T47D (cell line): Measurements from ENCODE around the gene P2RX7.
A peak's percentile ranks its signal among the peaks of the same experiment; 100 is the strongest.

Source experiments
- DNase-seq, 2 experiments: peaks; one replicate each; pipeline versions ENCODE4 v3.0.0 to v3.0.0-alpha.2; 2011 to 2012; ENCODE audit warnings: low read depth in 1 of 2, low spot score in 1 of 2
- JUND ChIP-seq: IDR thresholded peaks from 2 replicates; pipeline ENCODE4 v1.6.1; 2012; ENCODE audit warnings: low read depth
- in situ Hi-C: cut with HindIII; loops from 2 replicates; pipeline ENCODE4 v1.10.0; 2016; ENCODE audit warnings: low sequenced_read_pairs, low pct_unique_long_range_greater_than_20kb

P2RX7 gene

DNA sequence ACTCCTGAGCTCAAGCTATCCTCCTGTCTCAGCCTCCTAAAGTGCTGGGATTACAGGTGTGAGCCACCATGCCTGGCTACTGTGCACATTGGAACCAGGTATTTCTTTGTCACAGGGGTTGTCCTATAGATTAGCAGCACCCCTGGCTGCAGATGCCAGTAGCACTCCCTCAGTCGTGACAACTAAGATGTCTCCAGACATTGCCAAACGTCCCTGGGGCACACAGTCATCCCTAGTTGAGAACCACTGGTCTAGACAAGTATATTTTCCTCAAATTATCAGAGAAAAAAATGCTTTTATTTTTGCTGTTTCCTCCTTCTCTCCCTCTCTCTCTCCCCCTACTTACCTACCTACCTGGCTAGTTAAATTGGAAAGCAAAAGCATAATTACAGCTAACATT lies 17.9 kb upstream of the P2RX7 start:
- DNase-seq, result no peak
- in situ Hi-C loops, result no loop called here
- no peak for TF ChIP-seq JUND

GRCh38 chr12:121115530-121115929 lies 17.1 kb upstream of the P2RX7 start:
- in situ Hi-C loops, result no loop called here
- DNase-seq, result no peak
- TF ChIP-seq JUND, result no peak

DNA sequence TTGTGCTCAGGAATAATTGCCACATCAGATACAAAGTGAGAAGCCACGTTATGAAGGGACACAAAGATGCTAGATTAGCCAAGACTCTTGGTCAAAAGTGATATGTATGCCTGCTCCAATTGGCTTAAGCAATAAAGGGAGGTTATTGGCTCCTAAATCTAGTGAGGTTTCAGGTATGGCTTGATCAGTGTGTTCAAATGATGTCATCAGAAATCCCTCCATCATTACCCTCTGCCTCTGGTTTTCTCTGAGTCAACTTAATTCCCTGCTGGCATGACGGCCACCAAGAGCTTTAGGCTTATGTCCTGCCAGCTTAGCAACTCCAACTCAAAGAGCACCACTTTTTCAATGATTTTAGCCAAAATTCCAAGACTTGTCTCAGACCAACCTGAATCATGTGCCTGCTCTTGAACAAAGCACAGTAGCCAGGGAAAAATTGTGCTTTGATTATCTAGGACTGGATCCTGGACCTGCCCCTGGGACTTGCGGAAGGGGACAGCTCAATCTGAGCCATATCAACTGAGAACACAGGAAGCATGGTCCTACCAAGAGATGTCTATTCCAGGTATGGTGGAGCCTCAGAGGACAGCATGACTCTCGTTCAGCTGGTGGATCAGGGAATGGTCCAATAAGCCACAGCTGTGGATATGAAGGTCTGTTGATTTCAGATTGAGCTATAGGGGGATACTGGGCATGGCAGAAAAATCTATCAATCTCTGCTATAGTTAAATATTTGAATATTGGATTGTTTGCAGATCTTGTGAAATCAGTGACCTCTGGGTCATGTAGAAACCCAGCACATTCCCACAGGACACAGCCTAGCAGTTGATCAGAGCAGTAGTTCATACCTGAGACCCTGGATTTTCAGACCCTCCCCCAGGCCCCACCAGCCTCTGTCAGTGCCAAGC lies 16.1 kb upstream of the P2RX7 start:
- no peak for TF ChIP-seq JUND
- in situ Hi-C loops, result no loop called here
- DNase-seq, result no peak

- in situ Hi-C loops, result no loop called here
- DNase-seq, result no peak
- TF ChIP-seq JUND, result no peak
Observed at GRCh38 chr12:121117226-121117777, 15.4 kb upstream of the P2RX7 start.

DNA sequence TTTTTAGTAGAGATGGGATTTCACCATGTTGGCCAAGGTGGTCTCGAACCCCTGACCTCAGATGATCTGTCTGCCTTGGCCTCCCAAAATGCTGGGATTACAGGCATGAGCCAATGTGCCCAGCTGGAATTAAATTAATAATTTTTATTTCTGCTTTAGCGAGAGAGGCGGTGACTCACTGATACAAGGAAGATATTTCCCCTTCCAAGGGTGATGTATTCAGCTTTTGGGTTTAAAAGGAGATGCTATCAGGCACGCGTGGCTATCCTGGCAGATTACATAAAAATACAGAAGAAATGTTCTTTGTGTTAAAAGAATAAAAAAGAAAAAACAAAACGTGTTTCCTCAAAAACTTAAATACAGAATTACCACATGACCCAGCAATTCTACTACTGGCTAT lies 12.4 kb upstream of the P2RX7 start:
- no peak for DNase-seq
- in situ Hi-C loops, result no loop called here
- TF ChIP-seq JUND, result no peak

GRCh38 chr12:121120989-121121755 lies 11.5 kb upstream of the P2RX7 start:
- no peak for TF ChIP-seq JUND
- DNase-seq, result no peak
- in situ Hi-C loops, result no loop called here

DNA sequence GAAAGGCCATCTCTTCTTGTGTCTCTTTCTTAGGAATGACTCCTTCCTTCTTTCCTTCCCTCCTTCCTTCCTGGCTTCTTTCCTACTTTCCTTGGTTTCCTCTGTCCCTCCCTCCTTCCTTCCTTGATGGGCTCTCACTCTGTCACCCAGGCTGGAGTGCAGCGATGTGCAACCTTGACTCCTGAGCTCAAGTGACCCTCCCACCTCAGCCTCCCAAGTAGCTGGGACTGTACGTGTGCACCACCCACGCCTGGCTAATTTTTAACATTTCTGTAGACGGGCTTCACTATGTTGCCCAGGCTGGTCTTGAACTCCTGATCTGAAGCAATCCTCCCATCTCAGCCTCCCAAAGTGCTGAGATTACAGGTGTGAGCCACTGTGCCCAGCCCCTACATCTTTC lies 10.9 kb upstream of the P2RX7 start:
- in situ Hi-C loops, result no loop called here
- DNase-seq, result no peak
- no peak for TF ChIP-seq JUND

DNA sequence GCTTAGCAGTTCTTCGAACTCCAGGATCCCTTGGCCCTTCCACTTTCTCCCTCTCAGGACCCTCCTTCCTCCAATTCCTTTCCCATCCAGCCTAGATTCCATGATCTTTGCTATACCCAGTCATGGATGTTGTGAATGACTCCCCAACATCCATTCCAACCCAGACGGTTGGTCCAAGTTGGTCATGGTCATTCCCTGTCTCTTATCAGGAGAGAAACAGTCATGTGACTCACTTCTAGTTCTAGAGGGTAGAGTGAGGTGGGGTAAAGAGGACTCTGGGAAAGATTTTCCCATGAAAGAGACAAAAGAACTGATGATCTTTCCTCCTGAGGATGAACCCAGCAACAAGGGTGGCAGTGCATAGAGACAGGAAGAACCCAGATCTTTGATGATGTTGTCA lies 9.2 kb upstream of the P2RX7 start:
- TF ChIP-seq JUND, result no peak
- in situ Hi-C loops, result no loop called here
- no peak for DNase-seq

GRCh38 chr12:121124402-121125109 lies 8.1 kb upstream of the P2RX7 start:
- peak; percentile 39 to 82 for DNase-seq
- in situ Hi-C loops, result no loop called here
- 0 out of 2 replicates have a peak, but pooled peaks have one; percentile 36 for TF ChIP-seq JUND

- TF ChIP-seq JUND, result no peak
- DNase-seq, result no peak
- in situ Hi-C loops, result no loop called here
Observed at GRCh38 chr12:121127501-121127900, 5.2 kb upstream of the P2RX7 start.

DNA sequence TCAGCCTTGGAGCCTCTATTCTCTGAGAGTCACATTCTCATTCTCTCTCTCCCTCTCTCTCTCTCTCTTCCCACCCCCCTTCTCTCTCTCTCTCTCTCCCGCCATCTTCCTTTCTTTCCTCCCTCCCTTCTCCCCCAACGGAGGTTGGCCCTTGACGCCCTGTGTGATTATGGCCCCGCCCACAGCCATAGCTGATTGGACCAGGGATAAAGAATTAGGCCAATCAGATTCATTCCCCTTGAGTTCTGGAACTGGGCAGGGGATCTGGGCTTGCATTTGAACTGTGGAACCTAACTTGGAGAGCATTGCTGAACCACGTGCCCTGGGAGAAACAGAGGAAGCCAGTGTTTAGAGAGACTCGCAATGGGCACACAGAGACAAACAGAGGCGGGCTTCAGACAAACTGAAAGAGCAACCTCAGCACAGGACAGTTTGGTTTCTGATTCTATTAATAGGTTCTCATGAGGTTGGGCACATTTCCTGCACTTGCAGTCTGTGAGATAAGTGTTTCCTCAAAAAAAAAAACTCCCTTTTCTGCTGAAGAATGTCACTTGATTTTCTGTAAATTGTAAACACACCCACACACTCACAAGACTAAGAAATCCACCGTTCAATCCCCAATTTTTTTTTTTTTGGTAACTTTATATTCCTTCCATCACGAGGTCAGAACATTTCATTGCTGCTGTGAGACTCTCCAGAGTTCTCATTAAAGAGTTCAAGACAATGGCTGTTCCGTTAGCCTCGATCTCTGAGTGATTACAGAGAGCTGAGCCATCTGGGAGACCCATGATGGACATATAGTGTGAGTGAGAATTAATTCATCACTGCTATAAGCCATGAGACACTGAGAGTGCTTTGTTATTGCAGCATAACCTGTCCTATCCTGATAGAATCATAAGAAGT lies 3.5 kb upstream of the P2RX7 start:
- DNase-seq, result peak; percentile 13 to 83
- in situ Hi-C loops, result no loop called here
- TF ChIP-seq JUND, result no peak

DNA sequence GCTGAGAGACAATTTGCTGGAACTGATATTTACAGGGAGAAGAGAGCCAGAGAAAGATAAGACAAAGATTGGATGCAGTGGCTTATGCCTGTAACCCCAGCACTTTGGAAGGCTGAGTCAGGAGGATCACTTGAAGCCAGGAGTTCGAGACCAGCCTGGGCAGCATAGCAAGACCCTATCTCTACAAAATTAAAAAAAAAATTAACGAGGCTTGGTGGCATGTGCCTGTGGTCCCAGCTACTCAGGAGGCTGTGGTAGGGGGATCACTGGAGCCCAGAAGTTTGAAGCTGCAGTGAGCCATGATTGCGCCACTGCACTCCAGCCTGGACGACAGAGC lies 2.9 kb upstream of the P2RX7 start:
- in situ Hi-C loops, result no loop called here
- no peak for DNase-seq
- no peak for TF ChIP-seq JUND
